ENCODE measurements around the gene CASQ1. TPM values are rescaled to one million over a fixed set of nuclear protein-coding genes. Genes with fewer than 3 reads are reported as not detected.

Gene CASQ1
- total RNA-seq, 1 experiment from 2014 or later, result 0.46 TPM

GRCh38 chr1:160239582-160240299, 49.4 kb downstream of the CASQ1 start (continued):
- TF ChIP-seq STAT6 (CRISPR knock-in tag; conservative IDR thresholded peaks at IDR 0.05; ENCODE audit: low read depth) (no peak), CBFB (CRISPR knock-in tag; IDR thresholded peaks at IDR 0.05; ENCODE audit: low read depth) (no peak), KAT7 (CRISPR knock-in tag; IDR thresholded peaks at IDR 0.05; ENCODE audit: borderline replicate concordance) (no peak), NR1H2 (CRISPR knock-in tag; IDR thresholded peaks at IDR 0.05) (no peak), GTF2I (CRISPR knock-in tag; conservative IDR thresholded peaks at IDR 0.05) (no peak), ZNF263 (CRISPR knock-in tag; IDR thresholded peaks at IDR 0.05; ENCODE audit: low read depth) (no peak), TCF7 (CRISPR knock-in tag; IDR thresholded peaks at IDR 0.05; ENCODE audit: low read depth) (no peak), SOX15 (CRISPR knock-in tag; IDR thresholded peaks at IDR 0.05) (no peak), FOXP4 (CRISPR knock-in tag; IDR thresholded peaks at IDR 0.05) (no peak), ZNF512 (CRISPR knock-in tag; IDR thresholded peaks at IDR 0.05; ENCODE audit: borderline replicate concordance) (no peak), E2F5 (CRISPR knock-in tag; IDR thresholded peaks at IDR 0.05) (no peak)

GRCh38 chr1:160243767-160244166, 53.4 kb downstream of the CASQ1 start:
- Mint-ChIP-seq H3K27me3 (ENCODE audit: low read depth) (no peaks in the 10 kb centered on the region), H3K27ac (peak overlapping the region; percentile 59; the same call in 1 of the 2 replicates), H3K4me1 (peaks cover 2% of the 10 kb centered on the region; the same call in 1 of the 2 replicates), H3K4me3 (no peak overlapping the region), H3K9me3 (no peaks in the 10 kb centered on the region), H3K36me3 (peaks cover 37% of the 10 kb centered on the region)
- POLR2A ChIA-PET, result no interaction called here
- ATAC-seq (no peak), DNase-seq (ENCODE audit: low spot score) (no peak)
- CTCF ChIA-PET, result interaction anchor here (1.1 to 5.4 kb wide), 6 partner anchors 8 to 158 kb away, joined by 3 to 46 read pairs (median 6); no protein-coding TSS in a partner anchor
- no peak for TF ChIP-seq JUN (CRISPR knock-in tag; IDR thresholded peaks at IDR 0.05)
- no peak for TF ChIP-seq KAT7 (CRISPR knock-in tag; IDR thresholded peaks at IDR 0.05; ENCODE audit: borderline replicate concordance)
- TF ChIP-seq NFATC4 (CRISPR knock-in tag; IDR thresholded peaks at IDR 0.05), result no peak
- TF ChIP-seq NR3C1 (CRISPR knock-in tag; conservative IDR thresholded peaks at IDR 0.05; ENCODE audit: low read depth), result no peak
- no peak for TF ChIP-seq ELF4 (CRISPR knock-in tag; IDR thresholded peaks at IDR 0.05; ENCODE audit: low read depth)
- no peak for TF ChIP-seq CTCF (IDR thresholded peaks at IDR 0.05)
- TF ChIP-seq NFYB (CRISPR knock-in tag; conservative IDR thresholded peaks at IDR 0.05; ENCODE audit: low read depth), result no peak
- no peak for TF ChIP-seq SMAD3 (CRISPR knock-in tag; IDR thresholded peaks at IDR 0.05; ENCODE audit: borderline replicate concordance)
- TF ChIP-seq NR2C2 (CRISPR knock-in tag; IDR thresholded peaks at IDR 0.05), result no peak
- TF ChIP-seq MLX (CRISPR knock-in tag; IDR thresholded peaks at IDR 0.05), result no peak
- TF ChIP-seq ZSCAN18 (CRISPR knock-in tag; IDR thresholded peaks at IDR 0.05), result no peak
- TF ChIP-seq RELA (CRISPR knock-in tag; IDR thresholded peaks at IDR 0.05; ENCODE audit: borderline replicate concordance), result no peak
- TF ChIP-seq USF1 (CRISPR knock-in tag; IDR thresholded peaks at IDR 0.05), result no peak

All from WTC11 (cell line).